DLD1 (cell line): ENCODE measurements around the gene MARCHF2.

ENCODE experiments used
- in situ Hi-C: cut with HindIII; loops from 2 replicates; pipeline ENCODE4 v1.10.0; 2017; ENCODE audit warnings: low sequenced_read_pairs

The MARCHF2 gene

DNA sequence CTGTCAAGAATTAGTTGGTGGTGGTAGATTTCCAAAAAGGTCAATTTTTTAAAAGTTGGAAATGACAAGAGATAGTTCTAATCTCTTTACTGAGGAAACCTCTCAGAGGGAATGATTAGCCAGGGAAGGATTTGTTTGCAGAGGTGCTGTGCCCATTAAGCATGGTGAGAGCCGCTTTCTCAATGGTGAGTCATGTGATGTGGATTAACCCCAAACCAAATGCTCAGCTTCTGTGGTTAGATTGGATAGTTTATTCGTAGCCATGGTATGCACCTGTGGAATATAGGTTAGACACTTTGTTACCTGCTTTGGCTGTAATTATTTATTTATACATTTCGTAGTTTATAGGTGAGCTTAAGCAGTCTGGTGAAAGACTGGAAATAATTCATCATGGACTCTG, 38.8 kb downstream of the MARCHF2 start:
- in situ Hi-C loops, result no loop called here

DNA sequence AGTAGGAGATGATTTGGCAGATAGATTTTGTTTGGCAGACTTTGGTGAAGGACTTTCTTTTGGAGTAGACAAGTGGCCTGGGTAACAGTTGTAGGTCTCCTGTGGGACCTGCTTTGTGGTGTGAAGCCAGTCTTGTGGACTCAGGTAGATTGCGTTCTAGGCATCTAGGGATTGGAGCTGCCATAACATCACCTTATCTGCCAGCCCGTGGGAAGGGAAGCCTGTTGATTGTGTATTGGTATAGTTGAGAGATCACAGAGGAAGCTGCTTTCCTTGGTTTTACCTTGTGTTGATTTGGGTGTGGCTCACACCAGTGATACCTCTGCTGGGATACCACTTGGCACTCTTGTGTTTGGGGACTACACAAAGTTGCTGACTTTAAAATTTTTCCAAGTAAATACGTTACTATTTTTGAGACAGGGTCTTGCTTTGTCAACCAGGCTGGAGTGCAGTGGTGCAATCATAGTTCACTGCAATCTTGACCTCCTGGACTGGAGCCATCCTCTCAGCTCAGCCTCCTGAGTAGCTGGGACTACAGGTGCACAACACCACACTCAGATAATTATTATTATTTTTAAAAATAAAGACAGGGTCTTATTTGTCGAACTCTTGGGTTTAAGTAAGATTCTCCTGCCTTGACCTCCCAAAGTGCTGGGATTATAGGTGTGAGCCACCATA, 39.5 kb downstream of the MARCHF2 start:
- in situ Hi-C loops, result no loop called here

DNA sequence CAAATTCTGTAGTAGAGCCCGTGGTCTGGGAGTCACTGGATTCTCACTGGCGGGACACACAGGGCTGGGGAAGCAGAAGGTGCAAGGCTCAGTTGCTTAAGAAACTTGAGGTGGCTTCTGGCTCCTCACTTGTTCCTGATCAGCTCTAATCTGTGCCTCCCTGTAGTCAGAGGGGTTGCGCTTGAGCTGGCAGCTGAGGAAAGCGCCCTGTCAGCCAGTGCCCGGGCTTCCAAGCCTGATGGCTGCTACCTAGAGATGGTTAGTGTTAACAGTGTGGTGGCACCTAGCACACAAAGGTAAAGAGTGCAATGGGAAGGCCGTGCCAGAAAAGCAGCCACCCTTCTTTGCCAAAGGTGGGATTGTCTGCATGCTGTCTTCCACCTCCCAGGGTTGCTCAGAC, 40.5 kb downstream of the MARCHF2 start:
- in situ Hi-C loops, result no loop called here

DNA sequence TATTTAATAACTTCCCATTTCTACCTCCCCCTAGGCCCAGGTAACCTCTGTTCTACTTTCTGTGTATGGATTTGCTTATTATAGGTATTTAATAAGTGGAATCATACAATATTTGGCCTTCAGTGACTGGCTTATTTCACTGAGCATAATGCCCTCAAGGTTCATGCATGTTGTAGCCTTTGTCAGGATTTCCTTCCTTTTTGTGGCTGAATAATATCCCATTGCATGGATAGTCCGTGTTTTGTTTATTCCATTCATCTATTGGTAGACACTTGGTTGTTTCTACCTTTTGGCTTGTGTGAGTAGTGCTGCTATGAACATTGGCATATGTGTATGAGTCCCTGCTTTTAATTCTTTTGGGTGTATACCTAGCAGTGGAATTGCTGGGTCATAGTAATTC, 41.1 kb downstream of the MARCHF2 start:
- in situ Hi-C loops, result no loop called here

DNA sequence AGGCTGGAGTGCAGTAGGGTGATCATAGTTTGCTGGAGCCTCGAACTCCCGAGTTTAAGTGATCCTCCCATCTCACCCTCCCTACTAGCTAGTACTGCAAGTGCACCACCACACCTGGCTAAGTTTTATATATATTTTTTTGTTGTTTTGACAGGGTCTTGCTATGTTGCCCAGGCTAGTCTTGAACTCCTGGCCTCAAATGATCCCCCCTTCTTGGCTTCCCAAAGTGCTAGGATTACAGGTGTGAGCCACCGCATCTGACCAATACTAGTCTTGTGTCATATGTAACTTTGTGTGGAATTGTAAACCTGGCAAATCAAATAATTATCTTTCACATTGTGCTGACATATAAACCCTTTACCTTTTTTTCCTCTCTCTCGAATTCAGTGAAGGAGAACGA, 41.9 kb downstream of the MARCHF2 start:
- in situ Hi-C loops, result no loop called here

DNA sequence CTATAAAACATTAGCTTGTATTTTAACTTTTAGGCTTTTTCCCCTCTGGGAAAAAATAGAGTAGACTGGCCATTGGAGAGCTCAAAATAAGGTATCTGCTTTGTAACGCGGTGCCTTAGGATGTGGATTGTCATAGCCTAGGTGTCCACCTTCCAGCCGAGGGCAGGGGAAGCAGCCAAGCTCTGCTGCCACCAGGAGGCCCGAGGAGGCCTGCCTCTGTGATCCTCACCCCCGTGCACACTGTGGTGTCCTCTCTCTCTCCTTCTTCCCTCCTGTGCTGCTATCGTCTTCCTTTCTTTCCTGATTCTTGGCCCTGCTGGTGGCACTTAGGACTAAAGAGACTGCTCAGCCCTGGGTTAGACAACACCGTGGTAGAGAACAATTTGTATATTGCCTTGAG, 43.0 kb downstream of the MARCHF2 start:
- in situ Hi-C loops, result no loop called here

DNA sequence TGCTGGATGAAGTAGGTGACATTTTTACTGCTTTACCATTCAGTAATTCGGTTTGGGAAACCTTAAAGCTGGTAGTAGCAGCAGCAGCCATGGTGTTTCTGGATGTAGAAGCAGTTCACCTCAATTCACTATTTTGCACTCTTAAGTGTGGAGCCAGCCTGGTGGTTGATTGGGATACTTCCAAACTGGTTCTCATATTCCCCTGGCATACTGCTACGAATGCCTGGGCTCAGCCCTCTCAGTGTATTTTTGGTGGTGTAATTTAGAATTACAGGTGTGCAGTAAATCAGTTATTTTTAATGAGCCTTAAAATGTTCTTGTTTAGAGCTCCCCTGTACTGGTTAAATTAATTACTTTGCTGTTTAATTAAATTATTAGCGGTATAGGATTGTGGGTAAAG, 44.1 kb downstream of the MARCHF2 start:
- in situ Hi-C loops, result no loop called here

- in situ Hi-C loops, result no loop called here
Observed at GRCh38 chr19:8457827-8458226, 44.7 kb downstream of the MARCHF2 start.

GRCh38 chr19:8458380-8458779, 45.3 kb downstream of the MARCHF2 start:
- in situ Hi-C loops, result no loop called here

DNA sequence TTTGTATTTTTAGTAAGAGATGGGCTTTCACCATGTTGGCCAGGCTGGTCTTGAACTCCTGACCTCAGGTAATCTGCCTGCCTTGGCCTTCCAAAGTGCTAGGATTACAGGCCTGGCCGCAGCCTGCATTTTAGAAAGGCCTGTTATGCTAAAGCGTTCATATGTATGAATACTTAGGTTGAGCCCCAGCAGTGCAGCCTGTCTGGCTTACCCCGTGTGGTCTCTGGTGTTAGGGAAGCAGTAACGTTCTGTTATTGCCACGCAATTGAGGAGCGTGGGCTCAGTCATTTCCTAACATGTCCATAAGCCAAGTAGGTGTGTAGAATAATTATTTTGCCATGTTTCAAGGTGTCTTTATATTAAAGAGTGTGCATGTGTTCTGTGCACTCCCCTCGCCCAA, 46.0 kb downstream of the MARCHF2 start:
- in situ Hi-C loops, result no loop called here

GRCh38 chr19:8459520-8460270, 46.6 kb downstream of the MARCHF2 start:
- in situ Hi-C loops, result no loop called here

DNA sequence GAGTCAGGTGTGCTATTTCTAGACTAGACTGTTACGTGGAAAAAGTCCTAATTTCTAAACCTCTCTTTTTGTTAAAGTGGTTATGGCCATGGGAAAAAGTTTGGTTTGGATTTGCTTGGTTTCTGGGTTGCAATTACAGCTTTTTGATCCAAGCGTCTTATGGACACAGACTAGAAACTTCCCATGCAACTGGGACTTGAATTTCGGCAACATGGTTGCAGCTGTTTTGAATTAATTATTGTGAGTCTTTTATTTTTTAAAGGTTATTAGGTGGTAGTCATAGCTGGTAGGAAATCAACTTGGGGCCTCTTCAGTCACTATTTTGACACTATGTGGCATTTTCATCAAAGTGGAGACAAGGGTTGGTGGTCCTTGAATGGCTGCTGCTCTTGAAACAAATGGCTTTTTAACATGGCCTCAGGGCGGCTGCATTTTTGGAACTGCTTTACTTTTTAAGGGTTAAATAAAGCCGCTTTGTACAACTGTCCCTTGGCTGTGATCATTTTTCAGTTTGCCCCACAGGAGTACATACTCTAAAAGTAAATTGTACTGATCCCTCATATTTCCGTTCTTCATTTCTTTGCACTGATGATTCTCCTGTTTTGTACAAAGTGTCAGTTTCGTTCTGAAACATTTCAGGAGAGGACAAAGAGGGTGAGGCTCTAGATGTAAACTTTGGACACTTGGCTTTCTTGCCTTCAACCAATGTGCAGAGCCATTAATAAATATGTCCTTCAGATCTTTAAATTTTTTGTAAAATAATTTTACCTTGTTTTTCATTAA, 47.6 kb downstream of the MARCHF2 start:
- in situ Hi-C loops, result no loop called here

GRCh38 chr19:8461376-8461775, 48.3 kb downstream of the MARCHF2 start:
- in situ Hi-C loops, result no loop called here

DNA sequence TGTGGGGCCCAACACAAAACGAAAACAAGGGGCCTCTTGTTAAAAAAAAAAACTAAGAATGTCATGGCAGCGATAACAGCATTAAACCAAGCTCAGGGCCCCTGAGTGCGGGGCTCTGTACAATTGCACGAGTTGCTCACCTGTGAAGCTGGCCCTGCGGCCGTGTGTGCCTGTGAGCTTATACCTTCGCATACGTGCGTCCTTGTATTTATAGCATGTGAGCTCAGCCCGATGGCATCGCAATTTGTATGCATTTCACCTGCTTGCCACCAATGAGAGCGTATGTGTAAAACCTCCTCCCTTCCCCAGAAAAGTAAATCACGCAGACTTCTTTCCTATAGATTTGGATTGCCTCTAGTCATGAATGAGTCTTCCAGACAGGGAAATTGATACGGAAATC, 48.8 kb downstream of the MARCHF2 start:
- in situ Hi-C loops, result no loop called here

GRCh38 chr19:8462571-8462970, 49.5 kb downstream of the MARCHF2 start:
- in situ Hi-C loops, result no loop called here

DNA sequence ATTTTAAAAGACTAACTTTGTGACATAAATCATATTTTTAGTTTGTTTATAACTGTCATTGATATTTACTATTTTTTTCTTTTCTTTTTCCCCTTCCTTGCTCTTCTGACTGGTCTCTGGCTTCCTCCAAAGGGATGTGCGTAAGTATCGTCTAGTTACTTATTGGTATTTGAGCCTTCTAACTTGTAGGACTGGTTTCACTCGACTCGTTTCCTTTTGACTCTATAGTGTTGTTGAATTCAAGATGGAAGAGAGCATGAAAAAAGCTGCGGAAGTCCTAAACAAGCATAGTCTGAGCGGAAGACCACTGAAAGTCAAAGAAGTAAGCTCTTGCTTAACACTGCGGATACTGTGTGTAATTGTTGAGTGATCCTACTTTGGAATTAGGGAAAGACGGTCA, 50.3 kb downstream of the MARCHF2 start:
- in situ Hi-C loops, result no loop called here

DNA sequence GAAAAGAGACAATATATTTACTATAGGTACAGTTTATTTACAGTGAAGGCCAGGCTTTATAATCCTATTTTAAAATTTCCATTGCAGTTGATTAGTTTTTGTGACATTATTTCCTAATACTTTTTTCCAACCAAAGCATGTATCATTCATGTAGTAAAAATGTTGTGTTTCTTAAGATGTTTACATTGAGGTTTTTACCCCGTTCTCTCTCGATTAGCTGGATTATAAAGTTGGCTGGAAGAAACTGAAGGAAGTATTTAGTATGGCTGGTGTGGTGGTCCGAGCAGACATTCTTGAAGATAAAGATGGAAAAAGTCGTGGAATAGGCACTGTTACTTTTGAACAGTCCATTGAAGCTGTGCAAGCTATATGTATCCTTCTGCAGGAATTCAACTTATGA, 52.9 kb downstream of the MARCHF2 start:
- in situ Hi-C loops, result no loop called here

- in situ Hi-C loops, result no loop called here
Observed at GRCh38 chr19:8468124-8468523, 55.0 kb downstream of the MARCHF2 start.

GRCh38 chr19:8468761-8469373, 55.8 kb downstream of the MARCHF2 start:
- in situ Hi-C loops, result no loop called here

- in situ Hi-C loops, result no loop called here
Observed at GRCh38 chr19:8469613-8470368, 56.7 kb downstream of the MARCHF2 start.
